GM10248 (cell line): ENCODE measurements around the gene ATP2B2.

Experiments
- CTCF ChIA-PET: fragments of 300-600 bp; sonication (Branson Sonifier 250); formaldehyde crosslinking; extraction: SDS; loops from one replicate; lab custom pipeline; 2021; ENCODE audit warnings: antibody characterized with exemption; lab: Yijun Ruan, JAX
- POLR2A ChIA-PET: fragments of 350-650 bp; sonication (Branson Sonifier 250); formaldehyde crosslinking; extraction: SDS; loops from one replicate; lab custom pipeline; 2020; ENCODE audit warnings: antibody characterized with exemption; lab: Yijun Ruan, JAX
- DNase-seq: peaks from one replicate; pipeline ENCODE4 v3.0.0; 2012; ENCODE audit errors: extremely low spot score
- CTCF ChIP-seq: IDR thresholded peaks from 2 replicates; pipeline ENCODE4 v1.5.1; 2012; ENCODE audit warnings: mild to moderate bottlenecking, low read depth; ENCODE audit errors: extremely low read depth, missing control alignments, control extremely low read depth

The ATP2B2 gene

GRCh38 chr3:10352146-10352911 is 153.1 kb downstream of the ATP2B2 start:
- ChIA-PET POLR2A (no interaction called here), CTCF (interaction anchor here (0.9 to 3.1 kb wide), 2 partner anchors 8 to 386 kb away, joined by 4 to 17 read pairs; no protein-coding TSS in a partner anchor)
- DNase-seq: no peak
- no peak for TF ChIP-seq CTCF

GRCh38 chr3:10351013-10351735 is 154.2 kb downstream of the ATP2B2 start:
- ChIA-PET CTCF (interaction anchor here (0.9 kb wide), 1 partner anchor 387 kb away, joined by 4 read pairs; no protein-coding TSS in a partner anchor), POLR2A (no interaction called here)
- DNase-seq: no peak
- TF ChIP-seq CTCF: no peak

GRCh38 chr3:10350324-10350985 is 154.9 kb downstream of the ATP2B2 start:
- TF ChIP-seq CTCF: no peak
- DNase-seq: no peak
- ChIA-PET POLR2A (no interaction called here), CTCF (no interaction called here)

GRCh38 chr3:10349801-10350200 is 155.6 kb downstream of the ATP2B2 start:
- ChIA-PET CTCF (no interaction called here), POLR2A (no interaction called here)
- no peak for DNase-seq
- TF ChIP-seq CTCF: no peak

GRCh38 chr3:10348404-10348721 is 157.0 kb downstream of the ATP2B2 start:
- DNase-seq: no peak
- ChIA-PET CTCF (interaction anchor here (7.8 kb wide), 1 partner anchor 390 kb away, joined by 73 read pairs; no protein-coding TSS in a partner anchor), POLR2A (no interaction called here)
- no peak for TF ChIP-seq CTCF

- ChIA-PET POLR2A (no interaction called here), CTCF (interaction anchor here (1.5 to 7.8 kb wide), 3 partner anchors 9 to 391 kb away, joined by 4 to 73 read pairs (median 4); no protein-coding TSS in a partner anchor)
- DNase-seq: no peak
- TF ChIP-seq CTCF: no peak
Measured at GRCh38 chr3:10347648-10348403, 157.6 kb downstream of the ATP2B2 start.
